ENCODE results near the gene TENM3. TPM values are rescaled to one million over a fixed set of nuclear protein-coding genes. Genes with fewer than 3 reads are reported as not detected.

Gene TENM3
- total RNA-seq, 1 experiment from 2014 or later = 0.87 TPM

GRCh38 chr4:182554736-182555135 is 311.5 kb downstream of the TENM3 start:
- Histone ChIP-seq H3F3A (ENCODE audit: low read length, unreplicated experiment) (no peaks in the 10 kb centered on the region), H3K9ac (ENCODE audit: low read length) (no peak overlapping the region), H3K27me3 (ENCODE audit: low read length) (no peaks in the 10 kb centered on the region), H3K9me2 (replicated peaks; ENCODE audit: low read length) (no peaks in the 10 kb centered on the region), H3K4me3 (ENCODE audit: low read length) (no peak overlapping the region), H3K36me3 (ENCODE audit: low read depth, low read length) (no peaks in the 10 kb centered on the region), H3K9me3 (ENCODE audit: low read length) (no peaks in the 10 kb centered on the region), H3K79me2 (ENCODE audit: low read length) (no peaks in the 10 kb centered on the region), H4K20me1 (ENCODE audit: low read length) (no peaks in the 10 kb centered on the region), H3K27ac (ENCODE audit: low read length) (no peak overlapping the region), H3K4me1 (ENCODE audit: insufficient read depth, low read length) (no peaks in the 10 kb centered on the region), H3K4me2 (ENCODE audit: low read length) (no peak overlapping the region), H2AFZ (ENCODE audit: low read length) (no peak overlapping the region)
- intact Hi-C loops (cut with micrococcal nuclease) = no loop called here
- no peak for ATAC-seq
- POLR2A ChIA-PET (ENCODE audit: unreplicated experiment) = no interaction called here
- no TSS peak for BruUV-seq (replicated peaks)
- CTCF ChIA-PET = no interaction called here
- TF ChIP-seq EZH2 (IDR thresholded peaks at IDR 0.05; ENCODE audit: low read length, unreplicated experiment) (no peak), EZH2phosphoT487 (IDR thresholded peaks at IDR 0.05; ENCODE audit: borderline replicate concordance, low read length) (no peak), CTCF (conservative IDR thresholded peaks at IDR 0.05; ENCODE audit: low read depth, low read length) (no peak)
- DNase-seq = no peak

GRCh38 chr4:182555997-182556418 is 312.8 kb downstream of the TENM3 start:
- Histone ChIP-seq H3K79me2 (ENCODE audit: low read length) (no peaks in the 10 kb centered on the region), H3K9me2 (replicated peaks; ENCODE audit: low read length) (no peaks in the 10 kb centered on the region), H3K4me3 (ENCODE audit: low read length) (no peak overlapping the region), H3K4me2 (ENCODE audit: low read length) (no peak overlapping the region), H3K4me1 (ENCODE audit: insufficient read depth, low read length) (no peaks in the 10 kb centered on the region), H3K36me3 (ENCODE audit: low read depth, low read length) (no peaks in the 10 kb centered on the region), H3K27ac (ENCODE audit: low read length) (no peak overlapping the region), H3K27me3 (ENCODE audit: low read length) (no peaks in the 10 kb centered on the region), H3K9me3 (ENCODE audit: low read length) (no peaks in the 10 kb centered on the region), H2AFZ (ENCODE audit: low read length) (no peak overlapping the region), H4K20me1 (ENCODE audit: low read length) (no peaks in the 10 kb centered on the region), H3F3A (ENCODE audit: low read length, unreplicated experiment) (no peaks in the 10 kb centered on the region), H3K9ac (ENCODE audit: low read length) (no peak overlapping the region)
- ATAC-seq (no peak), DNase-seq (no peak)
- no TSS peak for BruUV-seq (replicated peaks)
- intact Hi-C loops (cut with micrococcal nuclease) = no loop called here
- POLR2A ChIA-PET (ENCODE audit: unreplicated experiment) = no interaction called here
- CTCF ChIA-PET = no interaction called here
- no peak for TF ChIP-seq EZH2 (IDR thresholded peaks at IDR 0.05; ENCODE audit: low read length, unreplicated experiment)
- no peak for TF ChIP-seq CTCF (conservative IDR thresholded peaks at IDR 0.05; ENCODE audit: low read depth, low read length)
- no peak for TF ChIP-seq EZH2phosphoT487 (IDR thresholded peaks at IDR 0.05; ENCODE audit: borderline replicate concordance, low read length)

- H3K9me3 ChIP-seq (ENCODE audit: low read length) = no peaks in the 10 kb centered on the region
- intact Hi-C loops (cut with micrococcal nuclease) = no loop called here
- H3F3A ChIP-seq (ENCODE audit: low read length, unreplicated experiment) = no peaks in the 10 kb centered on the region
- no peaks in the 10 kb centered on the region for H3K79me2 ChIP-seq (ENCODE audit: low read length)
- H3K36me3 ChIP-seq (ENCODE audit: low read depth, low read length) = no peaks in the 10 kb centered on the region
- no TSS peak for BruUV-seq (replicated peaks)
- DNase-seq (no peak), ATAC-seq (no peak)
- H3K27me3 ChIP-seq (ENCODE audit: low read length) = no peaks in the 10 kb centered on the region
- no peaks in the 10 kb centered on the region for H4K20me1 ChIP-seq (ENCODE audit: low read length)
- no peak overlapping the region for H3K4me2 ChIP-seq (ENCODE audit: low read length)
- H3K9ac ChIP-seq (ENCODE audit: low read length) = no peak overlapping the region
- TF ChIP-seq EZH2 (IDR thresholded peaks at IDR 0.05; ENCODE audit: low read length, unreplicated experiment) = no peak
- TF ChIP-seq CTCF (conservative IDR thresholded peaks at IDR 0.05; ENCODE audit: low read depth, low read length) = no peak
- no peak for TF ChIP-seq EZH2phosphoT487 (IDR thresholded peaks at IDR 0.05; ENCODE audit: borderline replicate concordance, low read length)
- no peaks in the 10 kb centered on the region for H3K9me2 ChIP-seq (replicated peaks; ENCODE audit: low read length)
- ChIA-PET POLR2A (ENCODE audit: unreplicated experiment) (no interaction called here), CTCF (no interaction called here)
- H3K4me1 ChIP-seq (ENCODE audit: insufficient read depth, low read length) = no peaks in the 10 kb centered on the region
- no peak overlapping the region for H3K27ac ChIP-seq (ENCODE audit: low read length)
- H3K4me3 ChIP-seq (ENCODE audit: low read length) = no peak overlapping the region
- H2AFZ ChIP-seq (ENCODE audit: low read length) = no peak overlapping the region
Observed at GRCh38 chr4:182556580-182556979, 313.4 kb downstream of the TENM3 start.
